Lung (tissue), 12 donors: ENCODE results near the gene PTPRD. TPM values are rescaled to one million over a fixed set of nuclear protein-coding genes. Genes with fewer than 3 reads are reported as not detected.

ENCODE experiments used
- ATAC-seq: fragments of 200-7000 bp; cut with Tn5 transposase; one replicate; pipeline ENCODE4 v1.9.1; 2020; ENCODE audit warnings: moderate number of reproducible peaks; ENCODE audit not compliant: insufficient read depth, low FRiP score
- DNase-seq, 3 donors: peaks; one replicate each; pipeline ENCODE4 v3.0.0-alpha.2; 2013 to 2017
- H3K27ac ChIP-seq, 2 donors: one replicate each; pipeline ENCODE4 v1.5.1; 2013; ENCODE audit warnings: mild to moderate bottlenecking in 2 of 2, moderate library complexity in 2 of 2, control low read depth in 1 of 2, inconsistent platforms in 1 of 2, low read depth in 1 of 2, low read length in 1 of 2
- H3K27me3 ChIP-seq, 3 donors: one replicate each; pipeline ENCODE4 v1.5.1; 2013; ENCODE audit warnings: low read length in 2 of 3; ENCODE audit not compliant: control insufficient read depth in 3 of 3, insufficient read depth in 3 of 3
- H3K36me3 ChIP-seq, 4 donors: one replicate each; pipeline ENCODE4 v1.5.1; 2013; ENCODE audit warnings: low read length in 4 of 4, mild to moderate bottlenecking in 1 of 4, moderate library complexity in 1 of 4; ENCODE audit not compliant: control insufficient read depth in 4 of 4, insufficient read depth in 4 of 4
- H3K4me1 ChIP-seq, 5 donors: one replicate each; pipeline ENCODE4 v1.5.1; 2013; ENCODE audit warnings: low read length in 5 of 5, mild to moderate bottlenecking in 2 of 5, moderate library complexity in 1 of 5; ENCODE audit not compliant: control insufficient read depth in 5 of 5, insufficient read depth in 5 of 5
- H3K4me3 ChIP-seq: one replicate; pipeline ENCODE4 v1.5.1; 2013; ENCODE audit warnings: mild to moderate bottlenecking, control low read depth, moderate library complexity
- H3K9ac ChIP-seq, 2 donors: one replicate each; pipeline ENCODE4 v1.5.1; 2013; ENCODE audit warnings: low read length in 2 of 2, control low read depth in 1 of 2; ENCODE audit not compliant: insufficient read depth in 1 of 2
- H3K9me3 ChIP-seq, 4 donors: one replicate each; pipeline ENCODE4 v1.5.1; 2013; ENCODE audit warnings: low read length in 3 of 4, mild to moderate bottlenecking in 1 of 4, moderate library complexity in 1 of 4; ENCODE audit not compliant: control insufficient read depth in 4 of 4, insufficient read depth in 3 of 4
- WGBS, 2 donors: extraction: QIAGEN DNeasy Blood & Tissue Kit; methylation state at CpG; one replicate each; pipeline ENCODE4 v1.1.7; 2013; 5-methylcytosine and 5-hydroxymethylcytosine counted together
- polyA plus RNA-seq, 2 donors: library from polyadenylated mRNA; stranded (reverse); fragments of 200-250 nt; gene quantifications; one replicate each; pipeline ENCODE4 v1.2.1, GENCODE V29; 2013
- total RNA-seq, 2 donors: library from RNA; depleted of rRNA in 1 of 2; stranded (reverse); fragments of >200 nt in 1 of 2; gene quantifications; one replicate each; pipeline ENCODE4 v1.2.1, GENCODE V29; 2014 to 2021
- TF ChIP-seq, protein P1 (sequence below): IDR thresholded peaks from 2 replicates; pipeline ENCODE4 v1.5.1; 2012; ENCODE audit warnings: mild to moderate bottlenecking; ENCODE audit errors: control extremely low read depth, extremely low read depth
- donor health status: control.
- donor health status: control.
- donor health status: Bipolar disorder and iron deficiency.
- donor health status: healthy.
- donor health status: DM: yes; HTN: yes; CAD: no.

The PTPRD gene
- total and polyA plus RNA-seq, 4 donors: 1.9 to 145 (median 13.7) TPM

- H3K9ac ChIP-seq: no peak overlapping the region
- no peak for DNase-seq
- H3K4me1 ChIP-seq: peaks cover 0 to 3% (median 0%) of the 10 kb centered on the region in 5 donors
- no peak for ATAC-seq
- no peak overlapping the region for H3K27ac ChIP-seq
- TF ChIP-seq, protein P1, sequence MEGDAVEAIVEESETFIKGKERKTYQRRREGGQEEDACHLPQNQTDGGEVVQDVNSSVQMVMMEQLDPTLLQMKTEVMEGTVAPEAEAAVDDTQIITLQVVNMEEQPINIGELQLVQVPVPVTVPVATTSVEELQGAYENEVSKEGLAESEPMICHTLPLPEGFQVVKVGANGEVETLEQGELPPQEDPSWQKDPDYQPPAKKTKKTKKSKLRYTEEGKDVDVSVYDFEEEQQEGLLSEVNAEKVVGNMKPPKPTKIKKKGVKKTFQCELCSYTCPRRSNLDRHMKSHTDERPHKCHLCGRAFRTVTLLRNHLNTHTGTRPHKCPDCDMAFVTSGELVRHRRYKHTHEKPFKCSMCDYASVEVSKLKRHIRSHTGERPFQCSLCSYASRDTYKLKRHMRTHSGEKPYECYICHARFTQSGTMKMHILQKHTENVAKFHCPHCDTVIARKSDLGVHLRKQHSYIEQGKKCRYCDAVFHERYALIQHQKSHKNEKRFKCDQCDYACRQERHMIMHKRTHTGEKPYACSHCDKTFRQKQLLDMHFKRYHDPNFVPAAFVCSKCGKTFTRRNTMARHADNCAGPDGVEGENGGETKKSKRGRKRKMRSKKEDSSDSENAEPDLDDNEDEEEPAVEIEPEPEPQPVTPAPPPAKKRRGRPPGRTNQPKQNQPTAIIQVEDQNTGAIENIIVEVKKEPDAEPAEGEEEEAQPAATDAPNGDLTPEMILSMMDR: no peak
- no peaks in the 10 kb centered on the region for H3K36me3 ChIP-seq
- no peaks in the 10 kb centered on the region for H3K9me3 ChIP-seq
- no peak overlapping the region for H3K4me3 ChIP-seq
- H3K27me3 ChIP-seq: no peaks in the 10 kb centered on the region
- 87 to 90% methylated on average over 1 of the region's 1 CpG for WGBS, 2 donors
Measured at GRCh38 chr9:10562581-10563343, 50.0 kb downstream of the PTPRD start.

DNA sequence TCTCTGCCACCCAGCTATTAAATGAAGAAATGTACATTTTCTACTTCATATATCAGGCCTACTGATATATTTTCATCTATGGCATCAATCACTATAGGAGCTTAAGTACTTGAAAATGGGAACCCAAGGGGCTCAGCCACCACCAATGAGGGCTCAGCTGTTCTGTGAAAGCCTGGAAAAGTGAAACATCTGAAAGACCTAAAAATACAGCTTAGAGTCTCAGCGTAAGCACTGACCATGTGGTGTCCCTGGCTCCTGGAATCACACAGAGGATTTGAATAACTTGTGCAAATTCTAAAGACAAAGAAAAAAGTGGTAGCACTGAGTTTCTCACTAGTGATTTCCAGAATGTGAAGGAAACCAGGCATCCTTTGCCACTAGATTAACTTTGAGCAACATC is 64.5 kb downstream of the PTPRD start:
- H3K9ac ChIP-seq: no peak overlapping the region
- H3K36me3 ChIP-seq: no peaks in the 10 kb centered on the region
- WGBS, 2 donors: 67 to 76% methylated on average over 1 of the region's 1 CpG
- no peak for DNase-seq
- TF ChIP-seq, protein P1: no peak
- no peaks in the 10 kb centered on the region for H3K27me3 ChIP-seq
- H3K9me3 ChIP-seq: no peaks in the 10 kb centered on the region
- ATAC-seq: no peak
- H3K27ac ChIP-seq: no peak overlapping the region
- no peak overlapping the region for H3K4me3 ChIP-seq
- no peaks in the 10 kb centered on the region for H3K4me1 ChIP-seq

- Histone ChIP-seq H3K9me3 (no peaks in the 10 kb centered on the region), H3K36me3 (no peaks in the 10 kb centered on the region), H3K4me1 (no peaks in the 10 kb centered on the region), H3K4me3 (no peak overlapping the region), H3K27me3 (no peaks in the 10 kb centered on the region), H3K9ac (no peak overlapping the region), H3K27ac (no peak overlapping the region)
- 84 to 88% methylated on average over 2 of the region's 2 CpGs for WGBS, 2 donors
- no peak for DNase-seq
- TF ChIP-seq, protein P1: no peak
- ATAC-seq: no peak
Measured at GRCh38 chr9:10538073-10538472, 74.7 kb downstream of the PTPRD start.

DNA sequence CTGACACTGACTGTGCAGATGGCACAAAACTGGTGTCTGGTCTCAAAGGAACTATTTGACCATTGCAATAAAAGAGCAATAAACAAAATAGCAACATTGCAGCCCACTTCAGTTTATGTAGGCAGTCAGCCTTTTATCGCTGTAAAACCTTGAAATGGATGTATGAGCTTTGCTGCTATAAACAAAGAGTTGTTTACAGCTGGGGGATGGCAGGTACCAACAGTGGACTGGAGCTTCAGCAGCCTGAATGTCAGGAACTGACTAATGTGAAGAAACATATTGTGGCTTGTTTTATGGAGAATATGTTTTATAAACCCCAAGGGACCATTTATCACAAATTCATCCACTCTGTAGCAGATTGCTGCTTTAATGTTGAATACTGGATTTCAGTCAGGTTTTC is 78.0 kb downstream of the PTPRD start:
- no peak for DNase-seq
- no peak overlapping the region for H3K4me3 ChIP-seq
- no peaks in the 10 kb centered on the region for H3K9me3 ChIP-seq
- H3K9ac ChIP-seq: no peak overlapping the region
- H3K36me3 ChIP-seq: no peaks in the 10 kb centered on the region
- H3K27ac ChIP-seq: no peak overlapping the region
- ATAC-seq: no peak
- 69 to 80% methylated on average over 1 of the region's 1 CpG for WGBS, 2 donors
- no peaks in the 10 kb centered on the region for H3K27me3 ChIP-seq
- H3K4me1 ChIP-seq: no peaks in the 10 kb centered on the region
- TF ChIP-seq, protein P1: no peak
